ENCODE measurements around the gene DPH6.

DNA sequence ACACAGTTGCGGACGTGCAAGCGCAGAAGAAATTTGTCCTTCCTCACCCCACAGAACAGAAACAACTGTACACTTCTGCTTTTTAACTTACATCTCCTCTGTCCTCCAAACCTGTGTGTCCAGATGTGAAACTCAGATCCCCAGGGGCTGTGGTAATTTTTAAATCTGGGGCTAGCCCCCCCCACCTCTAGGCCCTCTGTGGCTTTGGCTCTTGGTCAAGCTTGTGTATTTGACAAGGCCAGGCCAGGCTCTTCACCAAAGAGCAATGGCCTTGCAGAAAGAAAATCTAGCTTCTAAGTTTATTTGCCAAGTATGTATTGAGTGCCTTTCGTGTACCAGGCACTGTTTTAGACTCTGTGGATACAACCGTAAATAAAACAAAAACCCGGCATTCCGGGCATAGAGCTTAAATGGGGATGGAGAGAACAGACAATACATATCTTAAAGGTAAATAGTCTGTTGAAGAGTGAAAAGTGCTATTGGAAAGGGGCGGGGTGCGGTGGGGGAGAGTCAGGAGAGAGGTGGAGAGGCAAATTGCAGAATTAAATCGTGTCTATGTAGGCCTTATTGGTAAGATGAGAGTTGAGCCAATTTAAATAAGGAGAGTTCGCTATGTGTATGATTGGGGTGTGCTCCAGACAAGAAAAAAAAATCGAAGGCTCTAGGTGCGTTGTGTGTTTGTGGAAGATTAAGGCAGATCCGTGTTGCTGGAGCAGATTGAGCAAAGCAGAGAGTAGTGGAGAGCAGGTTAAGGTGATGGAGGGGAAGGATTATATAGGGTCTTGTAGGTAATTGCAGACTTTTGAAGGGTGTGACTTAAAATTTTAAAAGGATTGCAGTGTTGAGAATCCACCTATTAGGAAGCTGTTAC is 781 bp upstream of the DPH6 start:
- TF ChIP-seq, protein P1, sequence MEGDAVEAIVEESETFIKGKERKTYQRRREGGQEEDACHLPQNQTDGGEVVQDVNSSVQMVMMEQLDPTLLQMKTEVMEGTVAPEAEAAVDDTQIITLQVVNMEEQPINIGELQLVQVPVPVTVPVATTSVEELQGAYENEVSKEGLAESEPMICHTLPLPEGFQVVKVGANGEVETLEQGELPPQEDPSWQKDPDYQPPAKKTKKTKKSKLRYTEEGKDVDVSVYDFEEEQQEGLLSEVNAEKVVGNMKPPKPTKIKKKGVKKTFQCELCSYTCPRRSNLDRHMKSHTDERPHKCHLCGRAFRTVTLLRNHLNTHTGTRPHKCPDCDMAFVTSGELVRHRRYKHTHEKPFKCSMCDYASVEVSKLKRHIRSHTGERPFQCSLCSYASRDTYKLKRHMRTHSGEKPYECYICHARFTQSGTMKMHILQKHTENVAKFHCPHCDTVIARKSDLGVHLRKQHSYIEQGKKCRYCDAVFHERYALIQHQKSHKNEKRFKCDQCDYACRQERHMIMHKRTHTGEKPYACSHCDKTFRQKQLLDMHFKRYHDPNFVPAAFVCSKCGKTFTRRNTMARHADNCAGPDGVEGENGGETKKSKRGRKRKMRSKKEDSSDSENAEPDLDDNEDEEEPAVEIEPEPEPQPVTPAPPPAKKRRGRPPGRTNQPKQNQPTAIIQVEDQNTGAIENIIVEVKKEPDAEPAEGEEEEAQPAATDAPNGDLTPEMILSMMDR (IDR thresholded peaks at IDR 0.05) = no peak
- no peak for TF ChIP-seq POLR2A (IDR thresholded peaks at IDR 0.05)

All from suprapubic skin (tissue), 3 donors.